GM23248 (cell line): ENCODE measurements around the gene PLD1. TPM values are rescaled to one million over a fixed set of nuclear protein-coding genes. Genes with fewer than 3 reads are reported as not detected.

Experiments
- DNase-seq: peaks from one replicate; pipeline ENCODE4 v3.0.0-alpha.2; 2015
- H2AFZ ChIP-seq: fragments of 200-600 bp; sonication (generic); 2 replicates; pipeline ENCODE4 v1.6.1; 2016; ENCODE audit warnings: antibody characterized with exemption
- H3F3A ChIP-seq: fragments of 200-600 bp; sonication (generic); 2 replicates; pipeline ENCODE4 v1.6.1; 2016; ENCODE audit warnings: mild to moderate bottlenecking, antibody characterized with exemption, mixed run types; ENCODE audit not compliant: insufficient read depth
- H3K27ac ChIP-seq: fragments of 200-600 bp; sonication (generic); 2 replicates; pipeline ENCODE4 v1.5.1; 2016; ENCODE audit warnings: mild to moderate bottlenecking
- H3K27me3 ChIP-seq: fragments of 200-600 bp; sonication (generic); replicated peaks from 2 replicates; pipeline ENCODE4 v1.6.1; 2016; ENCODE audit warnings: mild to moderate bottlenecking; ENCODE audit not compliant: insufficient read depth
- H3K36me3 ChIP-seq: fragments of 200-600 bp; sonication (generic); 2 replicates; pipeline ENCODE4 v1.6.1; 2016; ENCODE audit warnings: low read depth, mild to moderate bottlenecking
- H3K4me1 ChIP-seq: fragments of 200-600 bp; sonication (generic); 2 replicates; pipeline ENCODE4 v1.6.1; 2016; ENCODE audit warnings: mild to moderate bottlenecking; ENCODE audit not compliant: insufficient read depth
- H3K4me2 ChIP-seq: fragments of 200-600 bp; sonication (generic); one replicate; pipeline ENCODE4 v1.6.1; 2016; ENCODE audit warnings: mild to moderate bottlenecking; ENCODE audit not compliant: unreplicated experiment
- H3K4me3 ChIP-seq: fragments of 200-600 bp; sonication (generic); 2 replicates; pipeline ENCODE4 v1.5.1; 2016; ENCODE audit warnings: mild to moderate bottlenecking
- H3K79me2 ChIP-seq: fragments of 200-600 bp; sonication (generic); 2 replicates; pipeline ENCODE4 v1.6.1; 2016; ENCODE audit warnings: mild to moderate bottlenecking; ENCODE audit not compliant: insufficient read depth
- H3K9ac ChIP-seq: fragments of 200-600 bp; sonication (generic); 2 replicates; pipeline ENCODE4 v1.6.1; 2016; ENCODE audit warnings: mild to moderate bottlenecking
- H3K9me2 ChIP-seq: fragments of 200-600 bp; sonication (generic); 2 replicates; pipeline ENCODE4 v1.6.1; 2016; ENCODE audit warnings: mixed run types, mild to moderate bottlenecking, moderate library complexity; ENCODE audit not compliant: insufficient read depth
- H3K9me3 ChIP-seq: fragments of 200-600 bp; sonication (generic); one replicate; pipeline ENCODE4 v1.6.1; 2017; ENCODE audit warnings: low read depth
- H4K20me1 ChIP-seq: fragments of 200-600 bp; sonication (generic); 2 replicates; pipeline ENCODE4 v1.6.0; 2016; ENCODE audit not compliant: insufficient read depth
- EZH2 ChIP-seq: fragments of 200-600 bp; sonication (generic); IDR thresholded peaks from 2 replicates; pipeline ENCODE4 v1.6.1; 2018; ENCODE audit warnings: antibody characterized with exemption, mild to moderate bottlenecking; ENCODE audit not compliant: insufficient read depth, poor library complexity, severe bottlenecking
- EZH2phosphoT487 ChIP-seq: fragments of 200-600 bp; sonication (generic); IDR thresholded peaks from 2 replicates; pipeline ENCODE4 v1.6.1; 2018; ENCODE audit warnings: antibody characterized with exemption, moderate library complexity, mild to moderate bottlenecking, low read depth; ENCODE audit not compliant: insufficient read depth
- WGBS, 2 experiments: methylation state at CpG; one replicate each; pipeline ENCODE4 v1.1.6; 2015 to 2017; ENCODE audit warnings: low lambda C conversion rate in 2 of 2, low coverage in 1 of 2; ENCODE audit errors: missing lambda C conversion rate in 2 of 2; 5-methylcytosine and 5-hydroxymethylcytosine counted together
- in situ Hi-C: fragments of 300-500 bp; cut with MboI; formaldehyde crosslinking; loops from 2 replicates; pipeline ENCODE4 v1.15.0; 2020
- polyA plus RNA-seq: library from polyadenylated mRNA; unstranded; fragments of >200 nt; fragmentation: Nextera tagmentation; extraction: Ambion mirVana; gene quantifications from 2 replicates; pipeline ENCODE4 v1.2.1, GENCODE V29; 2016
- total RNA-seq: library from RNA; depleted of rRNA; stranded (reverse); fragments of >200 nt; shearing (Covaris generic); gene quantifications from 2 replicates; pipeline ENCODE4 v1.2.3, GENCODE V29; 2014

The PLD1 gene
- total and polyA plus RNA-seq, 2 experiments from 2014 or later, result 3.0 to 4.6 TPM

DNA sequence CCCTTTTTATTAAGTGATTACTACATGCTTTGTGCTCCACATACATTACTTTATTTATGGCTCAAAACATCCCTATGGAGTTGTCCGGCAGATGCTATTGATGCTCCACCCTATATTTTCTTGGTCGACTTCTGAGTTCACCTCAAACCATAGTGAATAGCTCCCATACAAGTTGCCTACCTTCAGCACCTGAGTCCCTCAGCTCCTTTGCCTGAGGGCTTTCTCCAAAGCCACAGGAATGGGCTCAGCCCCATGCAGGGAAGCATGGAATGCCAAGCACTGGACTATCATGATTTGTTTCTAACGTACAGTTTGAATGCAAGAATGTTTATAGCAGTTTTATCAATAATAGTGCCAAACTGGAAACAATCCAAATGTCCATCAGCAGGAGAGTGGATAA, 225.2 kb downstream of the PLD1 start:
- Histone ChIP-seq H3F3A (no peaks in the 10 kb centered on the region), H2AFZ (no peak overlapping the region), H3K9ac (no peak overlapping the region), H3K9me2 (no peaks in the 10 kb centered on the region), H3K36me3 (no peaks in the 10 kb centered on the region), H3K27ac (no peak overlapping the region), H3K4me2 (no peak overlapping the region), H3K79me2 (no peaks in the 10 kb centered on the region), H3K4me1 (no peaks in the 10 kb centered on the region), H3K4me3 (no peak overlapping the region), H3K9me3 (no peaks in the 10 kb centered on the region), H4K20me1 (no peaks in the 10 kb centered on the region), H3K27me3 (no peaks in the 10 kb centered on the region)
- 73 to 80% methylated on average over 3 of the region's 3 CpGs for WGBS, 2 experiments
- no peak for DNase-seq
- in situ Hi-C loops, result no loop called here
- TF ChIP-seq EZH2phosphoT487 (no peak), EZH2 (no peak)

DNA sequence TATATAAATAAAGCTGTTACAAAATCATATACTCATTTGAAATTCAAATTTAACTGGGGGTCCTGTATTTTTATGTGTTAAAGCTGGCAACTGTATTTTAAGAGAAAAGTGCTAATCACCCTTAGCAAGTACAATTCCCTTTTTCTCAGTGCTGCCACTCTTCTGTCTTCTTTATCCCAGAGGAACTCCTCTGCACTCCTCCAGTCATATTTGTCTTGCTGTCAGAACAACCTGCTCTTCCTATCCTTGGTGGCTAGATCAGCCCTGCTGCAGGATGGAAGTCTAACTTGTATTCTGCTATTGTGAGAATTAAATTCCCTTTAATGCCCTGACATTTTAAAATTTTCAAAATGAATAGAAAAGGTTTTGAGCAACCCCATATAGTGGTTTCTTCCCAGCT, 226.2 kb downstream of the PLD1 start:
- in situ Hi-C loops, result no loop called here
- H3K9me3 ChIP-seq, result no peaks in the 10 kb centered on the region
- no peaks in the 10 kb centered on the region for H3K9me2 ChIP-seq
- no peak overlapping the region for H3K27ac ChIP-seq
- H3K4me1 ChIP-seq, result no peaks in the 10 kb centered on the region
- H3K36me3 ChIP-seq, result no peaks in the 10 kb centered on the region
- no peaks in the 10 kb centered on the region for H3K79me2 ChIP-seq
- H2AFZ ChIP-seq, result no peak overlapping the region
- H3K4me3 ChIP-seq, result no peak overlapping the region
- no peak overlapping the region for H3K9ac ChIP-seq
- no peaks in the 10 kb centered on the region for H4K20me1 ChIP-seq
- TF ChIP-seq EZH2, result no peak
- no peaks in the 10 kb centered on the region for H3K27me3 ChIP-seq
- H3K4me2 ChIP-seq, result no peak overlapping the region
- DNase-seq, result no peak
- no peaks in the 10 kb centered on the region for H3F3A ChIP-seq

DNA sequence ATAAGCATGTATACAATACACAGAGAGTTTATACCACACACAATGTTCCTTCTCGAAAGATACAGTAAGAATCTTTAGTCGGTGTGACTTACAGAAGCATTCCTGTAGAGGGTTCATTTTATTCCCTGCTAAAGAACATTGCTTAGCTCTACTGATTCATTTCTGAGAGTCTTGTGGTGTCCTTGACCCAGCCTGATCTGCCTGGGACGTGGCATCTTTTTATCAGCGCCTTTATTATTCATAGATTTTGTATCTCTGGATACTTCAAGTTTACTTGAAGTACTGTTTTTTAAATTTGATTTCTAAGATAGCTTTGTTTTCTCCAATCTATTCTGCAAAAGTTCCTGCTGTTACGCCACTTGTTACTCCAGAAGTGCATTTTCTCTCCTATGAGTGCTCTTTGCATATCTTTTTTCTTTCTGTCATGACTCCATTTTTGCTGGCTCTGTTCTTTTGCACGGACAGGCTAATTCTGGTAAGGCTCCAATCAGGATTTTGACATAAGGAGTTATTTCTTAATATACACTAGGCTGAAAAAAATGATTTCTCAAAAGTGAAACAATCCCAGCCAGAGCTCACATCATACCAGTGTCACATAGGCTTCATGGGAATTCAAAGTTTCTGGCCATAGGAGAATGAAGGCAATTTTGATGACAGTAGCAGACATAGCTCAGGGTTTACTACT, 235.6 kb downstream of the PLD1 start:
- in situ Hi-C loops, result loop anchor here (25.0 kb wide), 2 partner anchors 387 to 512 kb away; no protein-coding TSS in a partner anchor
- no peak for DNase-seq
- no peak overlapping the region for H2AFZ ChIP-seq

DNA sequence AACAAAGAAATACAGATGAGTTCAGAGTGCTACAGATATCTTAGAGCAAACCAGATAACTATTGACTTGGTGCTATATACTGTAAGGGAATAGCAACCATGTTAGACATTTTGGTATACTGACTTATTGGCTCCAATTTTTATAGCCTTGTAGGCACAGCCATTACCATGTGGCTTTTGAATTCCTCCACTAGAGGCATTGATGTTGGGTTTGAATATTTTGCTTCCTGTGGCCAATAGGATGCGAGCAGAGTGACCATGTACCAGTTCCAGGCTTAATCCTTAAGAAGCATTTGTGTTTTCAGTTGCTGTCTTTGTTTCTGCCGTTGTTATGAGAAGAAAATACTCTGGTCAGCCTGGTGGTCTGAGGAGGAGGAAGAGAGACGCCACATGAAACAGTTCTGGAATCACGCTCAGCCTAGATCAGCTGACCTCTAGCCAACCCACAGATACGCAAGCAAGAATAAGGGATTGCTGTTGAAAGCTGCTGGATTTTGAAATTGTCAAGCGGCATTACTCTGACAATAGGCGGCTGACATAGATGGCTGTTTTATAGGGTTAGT, 240.6 kb downstream of the PLD1 start:
- no peaks in the 10 kb centered on the region for H3K27me3 ChIP-seq
- H3K79me2 ChIP-seq, result no peaks in the 10 kb centered on the region
- no peak overlapping the region for H3K4me3 ChIP-seq
- DNase-seq, result no peak
- no peaks in the 10 kb centered on the region for H3K36me3 ChIP-seq
- no peak overlapping the region for H3K4me2 ChIP-seq
- no peaks in the 10 kb centered on the region for H4K20me1 ChIP-seq
- no peaks in the 10 kb centered on the region for H3F3A ChIP-seq
- in situ Hi-C loops, result loop anchor here (10.0 to 25.0 kb wide), 3 partner anchors 382 to 605 kb away; no protein-coding TSS in a partner anchor
- no peaks in the 10 kb centered on the region for H3K9me3 ChIP-seq
- TF ChIP-seq EZH2 (no peak), EZH2phosphoT487 (no peak)
- H3K9me2 ChIP-seq, result no peaks in the 10 kb centered on the region
- no peak overlapping the region for H2AFZ ChIP-seq
- H3K4me1 ChIP-seq, result peaks cover 9% of the 10 kb centered on the region; the same call in 1 of the 2 replicates
- WGBS, 2 experiments, result 93 to 96% methylated on average over 7 of the region's 7 CpGs
- H3K27ac ChIP-seq, result no peak overlapping the region
- H3K9ac ChIP-seq, result no peak overlapping the region

More for the DNA sequence above, 235.6 kb downstream of the PLD1 start:
- H3K4me1 ChIP-seq, result no peaks in the 10 kb centered on the region
- peaks cover 7% of the 10 kb centered on the region; the same call in 1 of the 2 replicates for H3K27me3 ChIP-seq
- no peaks in the 10 kb centered on the region for H4K20me1 ChIP-seq
- no peak for TF ChIP-seq EZH2
- TF ChIP-seq EZH2phosphoT487, result no peak
- H3K27ac ChIP-seq, result no peak overlapping the region
- H3F3A ChIP-seq, result no peaks in the 10 kb centered on the region
- no peak overlapping the region for H3K4me3 ChIP-seq
- no peaks in the 10 kb centered on the region for H3K9me2 ChIP-seq
- no peaks in the 10 kb centered on the region for H3K9me3 ChIP-seq
- H3K4me2 ChIP-seq, result no peak overlapping the region
- H3K9ac ChIP-seq, result no peak overlapping the region
- H3K79me2 ChIP-seq, result no peaks in the 10 kb centered on the region
- H3K36me3 ChIP-seq, result no peaks in the 10 kb centered on the region
- WGBS, 2 experiments, result 64 to 71% methylated on average over 6 of the region's 6 CpGs
